Measurements from ENCODE around the gene C3orf70. TPM values are rescaled to one million over a fixed set of nuclear protein-coding genes. Genes with fewer than 3 reads are reported as not detected.

C3orf70 gene
- total and polyA plus RNA-seq, 9 donors = 3.5 to 17.7 (median 7.6) TPM

GRCh38 chr3:185137821-185138220, 15.0 kb downstream of the C3orf70 start:
- no peak overlapping the region for H3K27ac ChIP-seq
- no peaks in the 10 kb centered on the region for H3K27me3 ChIP-seq
- no peaks in the 10 kb centered on the region for H3K4me1 ChIP-seq (ENCODE audit: insufficient read depth)
- WGBS, 3 donors = 97 to 100% (median 97%) methylated on average over 1 of the region's 1 CpG
- no peaks in the 10 kb centered on the region for H3K9me3 ChIP-seq
- intact Hi-C loops (cut with DNase I) = no loop called here
- no peak for DNase-seq
- TF ChIP-seq CTCF (IDR thresholded peaks at IDR 0.05) = no peak
- no peak for TF ChIP-seq EP300 (IDR thresholded peaks at IDR 0.05)
- no peak for TF ChIP-seq POLR2A (IDR thresholded peaks at IDR 0.05)
- no peaks in the 10 kb centered on the region for H3K36me3 ChIP-seq
- H3K4me3 ChIP-seq = no peak overlapping the region

- H3K4me1 ChIP-seq (ENCODE audit: insufficient read depth) = no peaks in the 10 kb centered on the region
These were observed 18.4 kb downstream of the C3orf70 start for GRCh38 chr3:185134509-185134908.

GRCh38 chr3:185131602-185132256, 21.1 kb downstream of the C3orf70 start:
- no peak overlapping the region for H3K27ac ChIP-seq
- intact Hi-C loops (cut with DNase I) = no loop called here
- H3K9me3 ChIP-seq = no peaks in the 10 kb centered on the region
- no peak overlapping the region for H3K4me3 ChIP-seq
- TF ChIP-seq POLR2A (IDR thresholded peaks at IDR 0.05) = no peak
- H3K4me1 ChIP-seq (ENCODE audit: insufficient read depth) = no peaks in the 10 kb centered on the region
- H3K27me3 ChIP-seq = no peaks in the 10 kb centered on the region
- DNase-seq = no peak
- no peaks in the 10 kb centered on the region for H3K36me3 ChIP-seq
- 12 to 18% (median 13%) methylated on average over 2 of the region's 2 CpGs for whole genome bisulfite sequencing, 3 donors

More at GRCh38 chr3:185134509-185134908, 18.4 kb downstream of the C3orf70 start:
- Histone ChIP-seq H3K4me3 (no peak overlapping the region), H3K36me3 (no peaks in the 10 kb centered on the region), H3K27ac (no peak overlapping the region), H3K27me3 (no peaks in the 10 kb centered on the region), H3K9me3 (no peaks in the 10 kb centered on the region)
- no peak for TF ChIP-seq POLR2A (IDR thresholded peaks at IDR 0.05)
- TF ChIP-seq EP300 (IDR thresholded peaks at IDR 0.05) = no peak
- no peak for TF ChIP-seq CTCF (IDR thresholded peaks at IDR 0.05)
- intact Hi-C loops (cut with DNase I) = no loop called here
- DNase-seq = no peak

- H3K4me1 ChIP-seq (ENCODE audit: insufficient read depth) = no peaks in the 10 kb centered on the region
- intact Hi-C loops (cut with DNase I) = no loop called here
- WGBS, 3 donors = 97 to 100% (median 100%) methylated on average over 2 of the region's 2 CpGs
- no peak for DNase-seq
- no peaks in the 10 kb centered on the region for H3K36me3 ChIP-seq
- H3K9me3 ChIP-seq = no peaks in the 10 kb centered on the region
- H3K27ac ChIP-seq = no peak overlapping the region
- TF ChIP-seq POLR2A (IDR thresholded peaks at IDR 0.05) (no peak), EP300 (IDR thresholded peaks at IDR 0.05) (no peak), CTCF (IDR thresholded peaks at IDR 0.05) (no peak)
- H3K4me3 ChIP-seq = no peak overlapping the region
- no peaks in the 10 kb centered on the region for H3K27me3 ChIP-seq
These were observed 23.8 kb downstream of the C3orf70 start for GRCh38 chr3:185129083-185129482.

GRCh38 chr3:185126201-185126600, 26.7 kb downstream of the C3orf70 start:
- H3K4me1 ChIP-seq (ENCODE audit: insufficient read depth) = no peaks in the 10 kb centered on the region
- intact Hi-C loops (cut with DNase I) = no loop called here
- DNase-seq = no peak

More at GRCh38 chr3:185126201-185126600, 26.7 kb downstream of the C3orf70 start:
- no peak for TF ChIP-seq EP300 (IDR thresholded peaks at IDR 0.05)
- no peak for TF ChIP-seq CTCF (IDR thresholded peaks at IDR 0.05)
- TF ChIP-seq POLR2A (IDR thresholded peaks at IDR 0.05) = no peak
- no peaks in the 10 kb centered on the region for H3K27me3 ChIP-seq
- H3K4me3 ChIP-seq = no peak overlapping the region
- H3K36me3 ChIP-seq = no peaks in the 10 kb centered on the region
- no peak overlapping the region for H3K27ac ChIP-seq
- H3K9me3 ChIP-seq = no peaks in the 10 kb centered on the region
- WGBS, 3 donors = 95 to 97% (median 95%) methylated on average over 3 of the region's 3 CpGs
